ENCODE data around the gene GON4L.
"Not testable (repeated sequence)": the region's sequence is repeated elsewhere in the genome, so short reads cannot be mapped to it uniquely, and the experiment has no call there.

The GON4L gene

GRCh38 chr1:155867766-155868165, 10.8 kb upstream of the GON4L start:
- no peak for DNase-seq

DNA sequence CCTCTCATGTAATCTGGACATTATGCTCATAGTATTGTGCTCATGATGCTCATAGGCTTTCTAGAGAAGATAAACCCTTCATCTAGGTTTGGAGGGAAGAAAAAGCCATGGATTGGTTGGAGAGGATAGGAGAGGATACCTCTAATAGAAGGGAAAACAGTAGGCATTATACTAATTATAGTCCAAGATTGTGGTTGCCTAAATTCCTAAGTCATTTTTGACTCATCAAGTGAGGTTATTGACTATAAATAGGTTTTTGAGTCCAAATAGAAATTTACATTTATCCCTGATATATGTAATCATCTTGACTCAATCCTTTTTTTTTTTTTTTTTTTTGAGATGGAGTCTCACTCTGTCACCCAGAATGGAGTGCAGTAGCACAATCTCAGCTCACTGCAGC, 7.4 kb upstream of the GON4L start:
- DNase-seq, result peak; percentile 59

- DNase-seq, result no peak
Observed at GRCh38 chr1:155861896-155862295, 4.9 kb upstream of the GON4L start.

- no peak for DNase-seq
Observed at GRCh38 chr1:155860970-155861510, 4.0 kb upstream of the GON4L start.

GRCh38 chr1:155859881-155860871, 3.2 kb upstream of the GON4L start:
- DNase-seq, result peak; percentile 88

GRCh38 chr1:155859234-155859829, 2.3 kb upstream of the GON4L start, which contains the start of gene SYT11:
SYT11 (plus strand) TSS chr1:155859567; CDS start chr1:155859762, 195 bp downstream.
- DNase-seq, result peak; percentile 97

- no peak for DNase-seq
Observed at GRCh38 chr1:155858800-155859233, 1.8 kb upstream of the GON4L start.

DNA sequence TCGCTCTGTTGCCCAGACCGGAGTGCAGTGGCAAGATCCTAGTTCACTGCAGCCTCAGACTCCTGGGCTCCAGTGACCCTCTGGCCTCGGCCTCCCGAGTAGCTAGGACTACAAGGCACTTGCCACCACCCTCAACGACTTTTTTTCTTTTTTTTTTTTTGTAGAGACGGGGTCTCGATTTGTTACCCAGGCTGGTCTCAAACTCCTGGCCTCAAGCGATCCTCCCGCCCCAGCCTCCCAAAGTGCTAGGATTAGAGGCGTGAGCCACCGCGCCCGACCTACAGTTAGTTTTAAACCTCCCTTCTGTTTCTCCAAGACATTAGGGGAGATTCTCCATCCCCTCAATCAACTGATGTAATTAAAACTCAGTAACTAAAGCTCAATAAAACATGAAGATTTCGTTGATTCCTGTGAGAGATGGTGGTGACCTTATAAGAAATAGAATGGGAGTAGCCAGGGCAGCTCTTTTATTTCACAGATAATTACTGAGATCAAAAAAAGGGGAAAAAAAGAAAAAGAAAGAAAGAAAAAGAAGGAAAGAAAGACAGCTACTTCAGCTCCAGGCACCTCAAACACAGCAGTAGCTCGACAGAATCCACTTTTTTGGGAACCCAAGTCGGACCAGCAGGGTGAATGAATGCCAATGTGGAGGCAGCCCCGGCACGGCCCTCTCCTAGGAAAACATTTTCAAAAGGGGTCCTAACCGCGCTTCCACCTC, 598 bp downstream of the GON4L start:
- DNase-seq, result no peak

DNA sequence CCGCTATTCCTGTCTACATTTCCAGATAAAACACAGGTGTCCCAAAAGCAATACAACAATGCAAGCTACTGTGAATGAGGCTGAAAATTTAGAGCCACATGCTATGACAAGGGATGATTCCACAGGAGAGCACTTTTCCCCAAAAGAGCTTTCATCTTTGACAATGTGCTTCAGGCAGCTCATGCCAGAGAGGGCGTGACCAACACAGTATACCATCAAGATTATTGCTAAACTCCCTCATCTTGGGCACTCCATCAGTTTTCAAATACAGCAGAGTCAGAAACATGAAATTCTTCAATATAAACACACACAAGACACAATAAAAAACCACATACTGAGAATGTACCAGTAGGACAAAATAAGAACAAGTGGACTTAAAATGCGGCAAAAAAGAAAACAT, 6.7 kb downstream of the GON4L start:
- DNase-seq, result no peak

DNA sequence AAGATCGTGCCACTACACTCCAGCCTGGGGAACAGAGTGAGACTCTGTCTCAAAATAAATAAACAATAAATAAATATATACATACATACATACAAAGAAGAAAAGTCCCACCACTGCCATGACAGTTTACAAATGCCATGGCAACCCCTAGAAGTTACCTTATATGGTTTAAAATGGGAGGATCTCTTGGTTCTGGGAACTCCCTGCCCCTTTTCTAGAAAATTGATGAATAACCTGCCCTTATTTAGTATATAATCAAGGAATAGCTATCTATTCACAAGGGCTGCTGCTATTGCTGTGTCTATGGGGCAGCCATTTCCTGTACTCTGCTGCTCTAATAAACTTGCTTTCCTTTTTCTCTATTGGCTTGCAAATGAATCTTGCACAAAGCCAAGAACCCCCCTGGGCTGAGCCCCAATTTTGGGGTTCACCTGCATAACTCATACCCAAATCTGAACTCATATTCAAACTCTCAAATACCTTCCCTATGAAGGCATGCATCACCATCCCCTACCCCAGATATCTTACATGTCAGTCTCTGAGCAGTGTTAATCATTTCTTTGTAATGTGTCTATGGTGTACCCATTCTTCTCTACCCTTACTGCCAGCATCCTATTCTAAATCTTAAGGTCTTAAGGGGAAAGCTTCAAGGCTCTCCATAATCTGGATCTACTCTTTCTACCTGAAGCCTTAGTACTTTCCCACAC, 9.0 kb downstream of the GON4L start:
- no peak for DNase-seq

DNA sequence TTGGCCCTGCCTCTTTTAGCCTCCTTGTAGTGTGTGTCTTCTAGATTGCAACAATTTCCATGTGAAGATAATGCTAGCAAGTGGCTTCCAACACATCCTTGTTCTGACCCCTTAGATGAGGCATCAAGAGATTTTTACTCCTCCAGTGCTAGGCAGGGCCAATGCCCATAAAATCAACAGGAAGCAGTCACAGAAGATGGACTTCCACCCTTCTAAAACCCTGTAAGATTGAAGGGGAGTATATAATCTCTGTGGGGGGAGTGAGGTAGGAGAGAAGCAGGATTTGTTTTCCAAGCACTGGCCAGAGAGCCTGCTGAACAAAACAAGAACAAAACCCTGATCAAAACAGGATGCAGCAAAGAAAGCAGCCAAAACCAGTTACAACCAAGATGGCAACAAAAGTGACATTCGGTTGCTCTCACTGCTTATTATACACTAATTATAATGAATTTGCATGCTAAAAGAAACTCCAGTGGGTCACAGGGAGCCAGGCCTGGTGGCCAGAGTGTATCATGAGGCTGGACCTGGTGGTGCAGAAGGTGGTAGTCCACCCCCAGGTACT, 12.1 kb downstream of the GON4L start:
- no peak for DNase-seq

DNA sequence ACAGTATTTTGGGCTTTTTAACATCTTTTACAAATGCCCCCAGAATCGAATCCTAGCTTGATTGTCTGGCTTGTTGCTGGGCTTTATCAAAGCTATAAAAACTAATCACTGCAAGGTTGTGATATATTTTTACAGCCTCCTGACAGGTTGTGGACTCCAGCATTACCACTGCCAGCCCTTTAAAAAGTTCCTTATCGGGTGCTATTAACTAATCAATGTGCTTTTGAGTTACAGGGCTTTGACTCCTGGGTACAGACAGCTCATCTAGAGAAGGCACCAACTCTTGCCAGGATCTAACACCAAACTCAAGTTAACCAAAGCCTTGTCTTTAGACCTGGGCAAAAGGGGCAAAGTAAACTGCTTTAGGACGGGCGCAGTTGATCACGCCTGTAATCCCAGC, 16.6 kb downstream of the GON4L start:
- no peak for DNase-seq

DNA sequence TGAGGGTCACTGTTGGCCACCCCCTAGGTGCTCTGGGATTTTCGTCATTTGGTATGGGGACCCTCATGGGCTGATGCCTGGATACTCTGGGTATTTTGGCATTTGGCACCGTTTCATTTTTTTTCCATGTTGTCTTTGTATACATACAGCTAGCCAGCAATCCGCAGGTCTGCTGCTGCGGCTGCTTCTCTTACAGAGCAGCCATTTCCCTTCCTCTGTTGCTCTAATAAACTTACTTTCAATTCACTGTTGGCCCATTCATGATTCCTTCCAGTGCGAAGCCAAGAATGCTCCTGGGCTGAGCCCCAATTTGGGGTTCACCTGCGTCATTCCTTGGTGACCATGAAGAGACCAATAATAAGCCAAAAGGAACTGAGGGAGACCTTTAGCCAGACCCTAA, 21.5 kb downstream of the GON4L start:
- no peak for DNase-seq

- DNase-seq, result not testable (repeated sequence)
Observed at GRCh38 chr1:155834927-155835399, 22.1 kb downstream of the GON4L start.

- DNase-seq, result peak; percentile 60
Observed at GRCh38 chr1:155834296-155834926, 22.6 kb downstream of the GON4L start.

DNA sequence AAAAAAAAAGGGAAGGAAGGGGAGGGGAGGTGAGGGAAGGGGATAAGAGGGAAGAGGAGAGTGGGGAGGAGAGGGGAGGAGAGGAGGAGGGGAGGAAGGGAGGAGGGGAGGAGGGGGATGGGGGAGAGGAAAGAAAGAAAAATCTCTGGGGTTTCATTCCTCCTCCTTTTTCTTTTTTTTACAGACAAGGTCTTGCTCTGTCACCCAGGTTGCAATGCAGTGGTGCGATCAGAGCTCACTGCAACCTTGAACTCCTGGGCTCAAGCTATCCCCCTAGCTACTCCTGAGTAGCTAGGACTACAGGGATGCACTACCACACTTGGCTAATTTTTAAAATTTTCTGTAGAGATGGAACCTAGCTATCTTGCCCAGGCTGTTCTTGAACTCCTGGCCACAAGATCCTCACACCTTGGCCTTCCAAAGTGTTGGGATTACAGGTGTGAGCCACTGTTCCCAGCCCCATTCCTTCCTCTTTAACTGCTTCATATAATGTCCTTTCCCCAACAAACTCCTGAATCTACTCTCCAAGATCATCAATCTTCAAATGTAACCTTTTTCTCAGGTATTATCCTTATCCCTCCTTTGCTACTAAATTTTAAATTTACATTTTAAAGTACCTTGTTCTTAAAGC, 23.2 kb downstream of the GON4L start:
- no peak for DNase-seq

GRCh38 chr1:155831279-155831976, 25.6 kb downstream of the GON4L start:
- DNase-seq, result no peak

- DNase-seq, result no peak
Observed at GRCh38 chr1:155827450-155827849, 29.6 kb downstream of the GON4L start.

- DNase-seq, result no peak
Observed at GRCh38 chr1:155816351-155816750, 40.7 kb downstream of the GON4L start.

- DNase-seq, result no peak
Observed at GRCh38 chr1:155813672-155814071, 43.3 kb downstream of the GON4L start.

Measured in fibroblast of skin of right quadriceps (primary cell).